Suppressor macrophage treated with lipopolysaccharide for 1 hour (primary cell): ENCODE measurements around the gene ANO2.
"Not testable (repeated sequence)": the region's sequence is repeated elsewhere in the genome, so short reads cannot be mapped to it uniquely, and the experiment has no call there.

ENCODE experiments used
- DNase-seq, 3 donors: peaks; one replicate each; pipeline ENCODE4 v3.0.0-alpha.2; 2020 to 2022

The ANO2 gene

GRCh38 chr12:5884285-5884684 is 60.8 kb downstream of the ANO2 start:
- no peak for DNase-seq

DNA sequence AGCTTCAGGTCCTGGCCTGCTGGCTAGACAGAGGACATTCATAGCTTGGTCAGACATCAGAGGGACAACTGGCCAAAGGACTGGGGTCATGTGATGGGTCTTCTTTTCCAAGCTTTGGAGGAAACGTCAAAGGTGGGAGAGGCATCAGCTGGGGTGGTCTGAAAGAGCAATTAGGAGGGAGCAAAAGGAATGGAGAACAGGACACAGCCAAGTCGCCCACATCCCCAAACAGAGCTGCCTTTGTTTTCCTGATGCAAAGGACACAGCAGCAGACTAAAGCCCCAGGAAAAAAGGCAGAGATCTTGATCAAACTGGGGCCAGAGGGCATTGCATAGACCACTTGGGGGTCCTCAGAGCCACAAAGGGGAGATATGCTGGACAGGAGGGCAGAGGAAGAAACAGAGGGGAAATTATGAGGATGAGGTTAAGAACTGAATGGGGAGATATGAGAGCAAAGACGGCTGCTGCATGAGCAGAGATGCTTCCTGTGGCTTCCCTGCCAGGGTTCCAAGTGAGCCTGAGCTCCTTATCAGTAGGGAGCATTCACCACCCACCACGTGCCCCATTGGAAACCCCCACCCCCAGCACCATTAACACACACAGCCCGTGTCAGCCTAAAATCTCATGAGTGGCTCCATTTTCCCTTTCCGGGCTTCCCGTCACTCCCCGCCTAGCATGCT is 62.4 kb downstream of the ANO2 start:
- DNase-seq = no peak

- DNase-seq = no peak
Measured at GRCh38 chr12:5881666-5882065, 63.4 kb downstream of the ANO2 start.

- DNase-seq = no peak
Measured at GRCh38 chr12:5881101-5881606, 63.9 kb downstream of the ANO2 start.

- no peak for DNase-seq
Measured at GRCh38 chr12:5875851-5876250, 69.2 kb downstream of the ANO2 start.

GRCh38 chr12:5874514-5874913 is 70.5 kb downstream of the ANO2 start:
- DNase-seq = no peak

DNA sequence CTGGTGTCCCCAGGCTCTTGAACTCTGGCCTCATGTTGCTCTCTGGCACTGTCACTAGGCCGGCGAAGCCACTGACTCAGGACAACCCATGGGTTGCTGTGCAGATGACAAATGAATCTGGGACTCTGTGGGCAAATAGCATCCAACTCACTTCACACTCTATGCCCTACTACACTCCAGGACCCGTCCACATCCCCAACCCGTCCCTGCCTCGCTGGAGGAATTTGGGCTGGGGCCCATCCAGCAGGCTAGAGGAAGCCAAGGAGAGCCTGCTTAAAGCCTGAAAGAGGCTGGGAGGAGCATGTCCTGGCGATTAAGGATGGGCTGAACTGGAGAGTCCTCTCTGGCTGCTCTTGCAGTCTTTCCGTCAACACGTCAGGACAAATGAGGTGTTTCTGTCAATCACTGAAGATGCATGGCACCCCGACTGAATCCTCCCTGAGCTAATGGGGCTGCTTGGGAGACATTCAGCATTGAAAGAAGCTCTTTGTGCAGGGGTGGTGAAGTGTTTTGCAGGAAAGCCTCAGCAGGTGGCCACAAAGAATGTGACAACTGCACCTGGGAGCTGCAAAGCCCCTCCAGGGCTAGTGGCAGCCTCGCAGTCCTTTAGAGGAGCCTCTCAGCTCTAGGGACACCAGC is 71.7 kb downstream of the ANO2 start:
- no peak for DNase-seq

- DNase-seq = no peak
Measured at GRCh38 chr12:5872745-5873144, 72.3 kb downstream of the ANO2 start.

DNA sequence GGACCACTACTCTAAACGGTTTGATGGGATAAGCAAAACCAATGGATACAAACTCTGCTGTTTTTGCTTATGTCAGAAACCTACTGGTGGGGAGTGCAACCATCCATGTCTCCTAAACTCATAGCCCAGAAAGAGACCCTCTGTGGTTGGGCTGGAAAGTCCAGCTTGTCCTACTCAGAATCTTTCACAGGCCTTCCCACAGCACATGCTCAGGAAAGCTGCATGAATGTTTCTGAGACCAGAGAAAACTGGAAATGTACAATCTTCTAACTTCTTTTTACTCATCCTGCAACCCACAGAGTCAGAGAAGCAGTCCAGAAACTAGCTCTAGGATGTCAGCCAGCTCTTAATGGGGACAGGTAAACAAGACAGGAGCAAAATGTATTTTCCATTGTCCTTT is 73.3 kb downstream of the ANO2 start:
- no peak for DNase-seq

DNA sequence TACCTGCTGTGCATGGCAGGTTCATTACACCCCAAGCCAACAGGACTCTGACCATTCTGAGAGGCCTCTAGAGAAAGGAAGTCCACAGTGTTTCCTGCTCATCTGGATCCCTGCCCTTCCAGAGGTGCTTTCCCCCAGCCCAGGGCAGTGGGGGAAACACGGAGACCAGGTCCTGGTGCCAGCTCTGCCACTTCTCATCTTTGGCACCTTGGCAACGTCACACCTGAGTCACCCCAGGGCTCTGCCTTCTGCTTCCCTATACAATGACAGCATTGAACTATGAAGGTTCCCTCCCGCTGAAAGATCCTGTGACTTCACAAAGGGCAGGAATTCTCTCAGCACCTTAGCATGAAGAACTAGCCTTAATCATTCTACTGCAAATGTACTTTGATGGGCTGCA is 74.9 kb downstream of the ANO2 start:
- DNase-seq = no peak

- no peak for DNase-seq
Measured at GRCh38 chr12:5868625-5869295, 76.3 kb downstream of the ANO2 start.

DNA sequence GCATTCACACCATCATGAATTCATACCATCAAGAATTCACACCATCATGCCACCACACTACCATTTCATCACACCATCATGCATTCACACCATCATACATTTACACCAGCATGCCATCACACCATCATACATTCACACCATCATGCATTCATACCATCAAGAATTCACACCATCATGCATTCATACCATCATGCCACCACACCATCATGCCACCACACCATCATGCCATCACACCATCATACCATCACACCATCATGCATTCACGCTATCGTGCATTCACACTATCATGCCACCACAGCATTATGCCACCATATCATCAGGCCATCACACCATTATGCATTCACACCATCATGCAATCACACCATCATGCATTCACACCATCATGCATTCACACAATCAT is 79.7 kb downstream of the ANO2 start:
- no peak for DNase-seq

DNA sequence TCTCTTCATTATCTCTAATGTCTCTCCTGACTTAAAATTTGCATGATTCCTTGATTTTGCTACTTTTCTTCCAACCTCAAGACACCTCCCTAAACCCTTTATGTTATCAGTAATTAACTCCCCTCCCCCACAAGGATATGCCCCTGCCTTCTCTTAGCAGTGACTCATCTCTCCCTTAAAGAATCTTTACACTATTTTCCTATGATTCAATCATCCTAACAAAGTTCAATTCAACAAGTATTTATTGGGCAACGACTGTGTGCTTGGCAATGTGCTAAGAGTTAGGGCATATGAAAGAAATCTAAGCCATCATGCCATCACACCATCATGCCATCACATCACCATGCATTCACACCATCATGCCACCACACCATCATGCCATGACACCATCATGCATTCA is 80.1 kb downstream of the ANO2 start:
- DNase-seq = no peak

DNA sequence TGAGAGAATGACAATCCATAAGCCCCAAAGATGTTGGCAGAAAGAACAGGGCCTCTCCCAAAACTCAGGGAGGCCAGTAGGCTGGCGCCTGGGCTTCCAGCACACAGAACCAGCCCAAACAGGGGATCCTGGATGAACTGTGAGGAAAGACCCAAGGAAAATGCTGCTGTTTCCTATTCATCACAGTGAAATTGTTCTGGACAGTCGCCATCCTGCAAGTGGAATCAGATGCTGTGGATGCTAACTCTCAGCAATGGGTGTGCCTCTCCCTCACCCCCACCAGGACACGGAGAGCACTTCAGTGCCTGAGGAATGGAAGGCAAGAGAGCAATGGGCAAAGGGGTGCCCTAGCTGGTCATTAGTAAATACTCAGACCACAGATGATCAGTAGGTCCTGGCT is 80.8 kb downstream of the ANO2 start:
- no peak for DNase-seq

DNA sequence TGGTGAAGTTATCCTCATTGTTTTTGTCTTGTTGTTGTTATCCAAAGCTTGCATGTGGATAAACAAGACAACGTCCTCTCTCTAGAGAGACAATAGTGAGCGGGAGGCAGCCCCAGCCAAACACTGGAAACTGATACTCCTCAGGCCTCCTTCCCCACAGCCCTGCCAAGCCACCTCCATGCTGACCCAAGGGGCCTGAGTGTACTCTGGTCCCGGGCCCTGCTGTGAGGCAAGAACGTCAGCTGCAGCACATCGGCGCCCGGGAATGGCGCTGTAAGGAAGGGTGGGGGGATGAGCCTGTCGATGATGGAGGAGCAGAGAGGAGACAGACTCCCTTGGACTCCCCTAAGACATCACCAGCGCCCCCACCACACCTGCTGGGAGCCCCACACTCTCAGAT is 83.6 kb downstream of the ANO2 start:
- DNase-seq = no peak

DNA sequence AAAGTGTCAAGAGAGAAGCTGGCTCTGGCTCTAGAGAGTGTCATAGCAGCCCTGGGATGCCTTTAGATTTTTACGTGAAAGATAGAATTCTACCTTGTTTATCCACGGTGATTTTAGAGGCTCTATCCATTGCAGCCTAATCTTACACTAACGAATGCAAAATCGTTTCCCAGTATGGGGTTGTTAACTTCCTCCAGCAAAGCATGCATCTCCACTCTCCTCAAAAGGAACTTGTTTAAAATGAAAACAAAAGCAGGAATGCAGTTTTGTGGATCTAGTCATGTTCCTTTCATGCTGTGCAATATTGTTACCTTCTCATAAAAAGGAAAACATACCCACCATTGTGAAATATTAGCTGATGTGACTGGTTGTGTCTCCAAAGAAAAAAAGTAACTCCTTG is 88.4 kb downstream of the ANO2 start:
- no peak for DNase-seq

GRCh38 chr12:5846950-5847349 is 98.1 kb downstream of the ANO2 start:
- DNase-seq = no peak

- DNase-seq = no peak
Measured at GRCh38 chr12:5840944-5841343, 104.1 kb downstream of the ANO2 start.

DNA sequence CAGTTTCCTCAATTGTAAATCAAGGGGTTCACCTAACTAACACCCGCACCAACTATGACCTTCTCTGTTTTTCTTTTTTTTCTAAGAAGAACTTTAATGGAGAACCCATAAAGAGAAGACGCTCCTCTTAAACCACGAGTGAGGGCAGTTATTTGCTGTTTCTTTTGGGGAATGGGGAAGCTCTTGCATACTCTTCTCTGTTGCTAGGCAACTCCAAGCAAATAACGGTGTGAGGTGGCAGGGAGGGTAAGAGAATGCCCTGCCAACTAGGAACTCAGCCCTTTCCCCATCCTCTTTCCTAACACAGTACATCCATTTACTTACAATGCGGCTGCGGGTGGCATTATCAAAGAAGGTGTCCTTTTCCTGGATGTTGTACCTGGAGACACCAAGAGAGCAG is 114.9 kb downstream of the ANO2 start:
- peak in 2 of 3 donors; percentile 5 to 7 for DNase-seq

DNA sequence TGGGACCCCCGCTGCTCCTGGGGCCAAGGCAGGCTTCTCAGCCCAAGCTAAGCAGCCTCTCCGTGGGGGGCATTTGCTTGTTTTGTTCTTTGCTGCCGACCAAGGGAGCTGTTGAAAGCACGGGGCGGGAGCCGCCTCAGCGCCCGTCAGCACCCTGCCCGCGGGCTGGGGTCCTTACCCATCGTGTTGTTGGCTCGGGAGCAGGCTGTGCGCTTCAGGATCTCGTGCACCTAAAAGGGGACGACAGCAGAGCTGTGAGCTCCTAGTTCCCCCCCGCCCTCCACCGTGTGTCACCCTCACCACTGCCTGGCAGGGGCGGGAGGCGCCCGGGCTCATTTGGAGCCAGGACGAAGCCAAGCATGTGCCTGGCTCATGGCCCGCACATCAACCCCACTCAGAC is 117.5 kb downstream of the ANO2 start:
- DNase-seq = no peak

GRCh38 chr12:5825761-5826160 is 119.3 kb downstream of the ANO2 start:
- not testable (repeated sequence) for DNase-seq

DNA sequence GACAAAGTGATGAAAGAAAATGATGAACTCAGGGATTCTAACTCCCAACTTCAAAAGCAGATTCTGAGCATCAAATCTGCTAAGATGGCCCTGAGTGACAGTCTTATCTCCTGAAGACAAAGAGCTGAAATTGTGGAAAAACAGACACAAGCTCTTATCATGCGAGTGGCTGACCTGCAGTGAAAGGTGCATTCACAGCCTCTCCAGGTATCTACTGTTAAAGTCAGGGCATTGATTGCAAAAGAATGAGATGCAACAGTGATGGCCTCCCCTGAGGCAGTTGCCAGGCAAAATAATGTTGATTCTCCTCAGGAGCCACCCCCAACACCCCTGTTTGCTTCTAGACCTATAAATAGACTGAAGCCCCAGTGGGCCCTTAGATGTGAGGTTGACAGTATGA is 126.2 kb downstream of the ANO2 start:
- DNase-seq = not testable (repeated sequence)

- no peak for DNase-seq
Measured at GRCh38 chr12:5817246-5817645, 127.8 kb downstream of the ANO2 start.

DNA sequence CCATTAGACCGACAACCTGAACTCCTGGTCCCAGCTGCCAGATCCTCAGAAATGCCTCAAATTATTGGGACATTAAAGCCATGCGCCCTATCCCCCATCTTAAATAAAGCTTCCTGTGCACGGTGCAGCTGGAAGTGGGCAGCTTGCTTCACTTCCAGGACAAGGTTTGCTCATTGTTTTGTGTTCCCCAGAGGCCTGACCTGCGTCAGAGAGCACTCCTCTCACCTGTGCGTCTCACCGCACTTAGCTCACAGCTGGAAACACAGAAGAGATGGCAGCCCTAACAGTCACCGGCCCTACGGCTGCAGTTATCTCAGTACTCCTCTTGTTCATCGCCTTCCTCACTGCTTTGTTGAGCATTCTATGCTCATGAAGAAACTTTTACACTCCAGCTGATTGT is 135.5 kb downstream of the ANO2 start:
- DNase-seq = no peak
